GM13977 (cell line): Measurements from ENCODE around the gene EHD4.

Experiments
- DNase-seq: peaks from one replicate; pipeline ENCODE4 v3.0.0; 2012; ENCODE audit warnings: low spot score
- CTCF ChIP-seq: IDR thresholded peaks from 2 replicates; pipeline ENCODE4 v1.5.1; 2012; ENCODE audit warnings: mild to moderate bottlenecking, control low read depth; ENCODE audit not compliant: insufficient read depth; ENCODE audit errors: extremely low read depth, missing control alignments
- in situ Hi-C: fragments of 300-500 bp; cut with MboI; formaldehyde crosslinking; loops from one replicate; pipeline ENCODE4 v1.12.0; 2022; ENCODE audit warnings: low sequenced_read_pairs, low pct_unique_long_range_greater_than_20kb, mixed read lengths, inconsistent platforms; ENCODE audit not compliant: unreplicated experiment

EHD4 gene

GRCh38 chr15:41854443-41854842, 117.9 kb downstream of the EHD4 start:
- no peak for TF ChIP-seq CTCF
- in situ Hi-C loops = no loop called here
- no peak for DNase-seq

GRCh38 chr15:41853831-41854230, 118.5 kb downstream of the EHD4 start:
- TF ChIP-seq CTCF = no peak
- no peak for DNase-seq
- in situ Hi-C loops = no loop called here

GRCh38 chr15:41852736-41853590, 119.4 kb downstream of the EHD4 start:
- in situ Hi-C loops = no loop called here
- DNase-seq = no peak
- TF ChIP-seq CTCF = no peak

- DNase-seq = no peak
- in situ Hi-C loops = no loop called here
- TF ChIP-seq CTCF = no peak
Measured at GRCh38 chr15:41851755-41852370, 120.5 kb downstream of the EHD4 start.

GRCh38 chr15:41851167-41851523, 121.2 kb downstream of the EHD4 start:
- in situ Hi-C loops = no loop called here
- no peak for TF ChIP-seq CTCF
- no peak for DNase-seq

- DNase-seq = no peak
- TF ChIP-seq CTCF = no peak
- in situ Hi-C loops = no loop called here
Measured at GRCh38 chr15:41850482-41851166, 121.7 kb downstream of the EHD4 start.
